ENCODE results near the gene SCGB1C1. TPM values are rescaled to one million over a fixed set of nuclear protein-coding genes. Genes with fewer than 3 reads are reported as not detected.

Gene SCGB1C1
- total and polyA plus RNA-seq, 2 donors (not counting 1 experiment from before 2014, with no cell fraction given), result not detected

DNA sequence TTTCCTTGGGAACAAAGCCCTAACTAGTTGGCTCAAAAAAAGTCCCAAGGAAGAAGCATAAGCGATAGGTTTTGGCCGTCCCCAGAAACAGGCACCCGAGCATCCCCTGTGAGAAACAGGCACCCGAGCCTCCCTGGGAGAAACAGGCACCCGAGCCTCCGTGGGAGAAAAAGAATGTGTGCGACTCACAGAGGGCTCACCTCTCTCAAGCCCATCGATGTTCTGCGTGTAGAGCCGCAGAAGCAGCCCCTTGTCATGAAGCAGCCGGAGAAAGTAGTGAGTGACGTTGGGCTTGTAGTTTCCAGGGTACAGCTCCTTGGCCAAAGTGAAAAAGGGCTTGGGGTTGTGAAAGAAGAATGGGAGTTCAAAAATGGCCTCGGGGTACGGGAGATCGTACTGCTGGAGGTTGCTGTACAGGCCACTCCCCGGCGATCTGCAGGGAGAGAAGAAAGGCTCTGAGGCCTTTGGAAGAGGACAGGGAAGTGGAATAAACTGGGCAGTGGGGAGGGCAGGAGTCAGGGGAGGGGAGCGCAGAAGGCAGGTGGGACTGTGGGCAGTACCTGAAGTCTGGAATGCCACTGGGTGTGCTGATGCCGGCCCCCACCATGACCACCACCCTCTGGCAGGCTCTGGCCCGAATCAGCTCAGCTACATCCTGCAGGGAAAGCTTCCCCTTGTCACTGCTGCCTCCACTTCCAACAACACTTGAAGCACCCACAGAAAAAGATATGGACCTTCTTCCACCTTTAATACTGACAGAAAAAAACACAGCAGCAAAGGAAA lies 40.1 kb downstream of the SCGB1C1 start:
- H3K4me3 Mint-ChIP-seq, result no peak overlapping the region
- WGBS (ENCODE audit: insufficient coverage), result 96% methylated on average over 20 of the region's 20 CpGs
- intact Hi-C loops (cut with micrococcal nuclease), result no loop called here

More for the DNA sequence above, 40.1 kb downstream of the SCGB1C1 start:
- POLR2A ChIA-PET, result interaction anchor here (1.3 kb wide), 1 partner anchor 26 kb away, joined by 3 read pairs; the partner anchor contains the start of gene BET1L
- Histone ChIP-seq H3K9ac (ENCODE audit: low read length) (no peak overlapping the region), H3K4me1 (ENCODE audit: control insufficient read depth in 2 of 2, insufficient read depth in 2 of 2, low read length in 2 of 2) (peaks cover 15 to 17% of the 10 kb centered on the region in 2 donors), H4K20me1 (ENCODE audit: control insufficient read depth, insufficient read depth, low read length, poor library complexity, severe bottlenecking) (peaks cover 8% of the 10 kb centered on the region), H3K27me3 (replicated peaks in 1 of 4; ENCODE audit: control extremely low read depth in 1 of 4, control insufficient read depth in 3 of 4, insufficient read depth in 4 of 4, low read length in 3 of 4) (no peaks in the 10 kb centered on the region), H3K4me2 (replicated peaks; ENCODE audit: low read depth, low read length, poor library complexity, severe bottlenecking) (no peak overlapping the region), H3K79me2 (ENCODE audit: control insufficient read depth, insufficient read depth, low read length) (peaks cover 25% of the 10 kb centered on the region), H3K27ac (ENCODE audit: low read length in 2 of 2) (no peak overlapping the region), H3K4me3 (ENCODE audit: control extremely low read depth in 1 of 5, extremely low read depth in 1 of 5, insufficient read depth in 1 of 5, low read depth in 2 of 5, low read length in 4 of 5) (no peak overlapping the region), H3K36me3 (replicated peaks in 1 of 2; ENCODE audit: control extremely low read depth in 1 of 2, control insufficient read depth in 1 of 2, extremely low read depth in 1 of 2, insufficient read depth in 2 of 2, low read length in 1 of 2) (peaks cover 0 to 12% of the 10 kb centered on the region in 2 experiments), H3K9me3 (ENCODE audit: control extremely low read depth in 1 of 3, control insufficient read depth in 2 of 3, insufficient read depth in 1 of 3, low read length in 2 of 3) (no peaks in the 10 kb centered on the region), H2AFZ (ENCODE audit: insufficient read depth, low read depth, low read length, poor library complexity, severe bottlenecking) (no peak overlapping the region)
- DNase-seq (no peak), ATAC-seq (ENCODE audit: low read depth) (no peak)
- Mint-ChIP-seq H3K9me3 (ENCODE audit: insufficient read depth) (no peaks in the 10 kb centered on the region), H3K4me1 (peaks cover 22% of the 10 kb centered on the region), H3K27me3 (no peaks in the 10 kb centered on the region), H3K27ac (no peak overlapping the region)
- CTCF ChIA-PET, result no interaction called here
- TF ChIP-seq EZH2 (IDR thresholded peaks at IDR 0.05; ENCODE audit: borderline replicate concordance, insufficient read depth, low read depth, low read length, poor library complexity, severe bottlenecking), result no peak
- TF ChIP-seq CTCF (IDR thresholded peaks at IDR 0.05), result no peak
